LNCaP clone FGC (cell line): Measurements from ENCODE around the gene SLFN12.

Experiments
- DNase-seq: peaks from one replicate; pipeline ENCODE4 v3.0.0-alpha.2; 2011; ENCODE audit warnings: low read depth
- H3K4me3 ChIP-seq: 2 replicates; pipeline ENCODE4 v1.5.1; 2011; ENCODE audit warnings: mild to moderate bottlenecking, low read depth, low read length, control low read depth
- CTCF ChIP-seq: IDR thresholded peaks from 2 replicates; pipeline ENCODE4 v1.5.1; 2012; ENCODE audit warnings: mild to moderate bottlenecking; ENCODE audit not compliant: control insufficient read depth, insufficient read depth; ENCODE audit errors: extremely low read depth

The SLFN12 gene

GRCh38 chr17:35372846-35373533, 59.3 kb downstream of the SLFN12 start:
- no peak for TF ChIP-seq CTCF
- peak overlapping the region; percentile 19 for H3K4me3 ChIP-seq
- DNase-seq = no peak

GRCh38 chr17:35371934-35372333, 60.4 kb downstream of the SLFN12 start:
- no peak for DNase-seq
- H3K4me3 ChIP-seq = no peak overlapping the region
- no peak for TF ChIP-seq CTCF

- TF ChIP-seq CTCF = no peak
- no peak for DNase-seq
- H3K4me3 ChIP-seq = no peak overlapping the region
Observed at GRCh38 chr17:35368081-35368830, 64.0 kb downstream of the SLFN12 start.

GRCh38 chr17:35361027-35361426, 71.3 kb downstream of the SLFN12 start:
- no peak for TF ChIP-seq CTCF
- DNase-seq = no peak
- no peak overlapping the region for H3K4me3 ChIP-seq
